GM23338 (cell line): Measurements from ENCODE around the gene PTS. TPM values are rescaled to one million over a fixed set of nuclear protein-coding genes. Genes with fewer than 3 reads are reported as not detected.

Experiments used
- ATAC-seq: fragments of 200-7000 bp; cut with Tn5 transposase; 3 replicates; pipeline ENCODE4 v1.9.1; 2020
- DNase-seq: peaks from one replicate; pipeline ENCODE4 v3.0.0-alpha.2; 2015; ENCODE audit warnings: low spot score
- H2AFZ ChIP-seq: fragments of 200-600 bp; sonication (generic); 2 replicates; pipeline ENCODE4 v1.8.0; 2016; ENCODE audit warnings: antibody characterized with exemption, mild to moderate bottlenecking, moderate library complexity
- H3F3A ChIP-seq: fragments of 200-600 bp; sonication (generic); replicated peaks from 2 replicates; pipeline ENCODE4 v1.8.0; 2017; ENCODE audit warnings: antibody characterized with exemption, mixed run types, low read depth
- H3K27ac ChIP-seq: fragments of 200-600 bp; sonication (generic); 2 replicates; pipeline ENCODE4 v1.6.1; 2016; ENCODE audit warnings: low read depth
- H3K27me3 ChIP-seq: fragments of 200-600 bp; sonication (generic); 2 replicates; pipeline ENCODE4 v1.8.0; 2016; ENCODE audit warnings: mild to moderate bottlenecking, mixed run types, moderate library complexity; ENCODE audit not compliant: insufficient read depth
- H3K36me3 ChIP-seq: fragments of 200-600 bp; sonication (generic); 2 replicates; pipeline ENCODE4 v1.8.0; 2016; ENCODE audit warnings: mild to moderate bottlenecking; ENCODE audit not compliant: insufficient read depth
- H3K4me1 ChIP-seq: fragments of 200-600 bp; sonication (generic); 2 replicates; pipeline ENCODE4 v1.8.0; 2016; ENCODE audit warnings: mild to moderate bottlenecking, moderate library complexity; ENCODE audit not compliant: insufficient read depth
- H3K4me2 ChIP-seq: fragments of 200-600 bp; sonication (generic); 2 replicates; pipeline ENCODE4 v1.7.1; 2017; ENCODE audit warnings: mixed run types
- H3K4me3 ChIP-seq: fragments of 200-600 bp; sonication (generic); 2 replicates; pipeline ENCODE4 v1.6.1; 2016; ENCODE audit warnings: mixed run types
- H3K79me2 ChIP-seq: fragments of 200-600 bp; sonication (generic); replicated peaks from 2 replicates; pipeline ENCODE4 v1.8.0; 2017; ENCODE audit warnings: mild to moderate bottlenecking; ENCODE audit not compliant: insufficient read depth
- H3K9me2 ChIP-seq: fragments of 200-600 bp; sonication (generic); 2 replicates; pipeline ENCODE4 v1.8.0; 2017; ENCODE audit not compliant: insufficient read depth
- H4K20me1 ChIP-seq: fragments of 200-600 bp; sonication (generic); replicated peaks from 2 replicates; pipeline ENCODE4 v1.8.0; 2017; ENCODE audit warnings: mild to moderate bottlenecking; ENCODE audit not compliant: insufficient read depth
- H3K27ac Mint-ChIP-seq: 2 replicates; pipeline ENCODE4 v1.8.0; 2020; ENCODE audit warnings: inconsistent platforms, mild to moderate bottlenecking, moderate library complexity, mixed read lengths
- H3K27me3 Mint-ChIP-seq: 3 replicates; pipeline ENCODE4 v1.8.0; 2022; ENCODE audit warnings: low read depth, mild to moderate bottlenecking, moderate library complexity, mixed read lengths, inconsistent platforms; ENCODE audit not compliant: insufficient read depth, poor library complexity
- H3K36me3 Mint-ChIP-seq: 3 replicates; pipeline ENCODE4 v1.8.0; 2021; ENCODE audit warnings: low read depth, mild to moderate bottlenecking, inconsistent platforms, moderate library complexity, mixed read lengths
- H3K4me1 Mint-ChIP-seq: 3 replicates; pipeline ENCODE4 v1.8.0; 2020; ENCODE audit warnings: mild to moderate bottlenecking, inconsistent platforms, mixed read lengths
- H3K4me3 Mint-ChIP-seq: 3 replicates; pipeline ENCODE4 v1.8.0; 2021; ENCODE audit warnings: moderate library complexity, mild to moderate bottlenecking, inconsistent platforms, mixed read lengths
- H3K9me3 Mint-ChIP-seq: 3 replicates; pipeline ENCODE4 v1.8.0; 2020; ENCODE audit warnings: moderate library complexity, mild to moderate bottlenecking, inconsistent platforms, mixed read lengths
- CREB1 ChIP-seq: fragments of 250-450 bp; sonication (Bioruptor Pico); IDR thresholded peaks from 2 replicates; pipeline ENCODE4 v1.5.0; 2020; ENCODE audit warnings: low read depth, mild to moderate bottlenecking, moderate library complexity
- EZH2 ChIP-seq: fragments of 200-600 bp; sonication (generic); IDR thresholded peaks from one replicate; pipeline ENCODE4 v1.8.0; 2017; ENCODE audit warnings: antibody characterized with exemption, mild to moderate bottlenecking, low read depth; ENCODE audit not compliant: unreplicated experiment
- EZH2phosphoT487 ChIP-seq: fragments of 200-600 bp; sonication (generic); IDR thresholded peaks from one replicate; pipeline ENCODE4 v1.8.1; 2018; ENCODE audit warnings: antibody characterized with exemption; ENCODE audit not compliant: unreplicated experiment
- JUNB ChIP-seq: IDR thresholded peaks from one replicate; pipeline ENCODE4 v1.6.1; 2016; ENCODE audit warnings: antibody characterized with exemption; ENCODE audit not compliant: unreplicated experiment
- NANOG ChIP-seq: IDR thresholded peaks from 2 replicates; pipeline ENCODE4 v1.6.1; 2016; ENCODE audit warnings: antibody characterized with exemption, borderline replicate concordance
- ZNF114 ChIP-seq: fragments of 250-450 bp; sonication (Bioruptor Pico); IDR thresholded peaks from 2 replicates; pipeline ENCODE4 v1.5.0; 2020; ENCODE audit warnings: mild to moderate bottlenecking, moderate library complexity
- ZNF331 ChIP-seq: fragments of 250-450 bp; sonication (Bioruptor Pico); IDR thresholded peaks from 2 replicates; pipeline ENCODE4 v1.5.0; 2020; ENCODE audit warnings: low read depth, mild to moderate bottlenecking, moderate library complexity
- polyA plus RNA-seq: library from polyadenylated mRNA; unstranded; fragments of >200 nt; fragmentation: Nextera tagmentation; extraction: Ambion mirVana; gene quantifications from 2 replicates; pipeline ENCODE4 v1.2.1, GENCODE V29; 2016
- total RNA-seq: library from RNA; depleted of rRNA; stranded (reverse); fragments of >200 nt; shearing (Covaris generic); gene quantifications from 2 replicates; pipeline ENCODE4 v1.2.3, GENCODE V29; 2014
- TF ChIP-seq, protein P1 (sequence below): IDR thresholded peaks from one replicate; pipeline ENCODE4 v1.6.1; 2018; ENCODE audit warnings: antibody characterized with exemption; ENCODE audit not compliant: unreplicated experiment
- TF ChIP-seq, protein P2 (sequence below): fragments of 250-450 bp; sonication (Bioruptor Pico); IDR thresholded peaks from 2 replicates; pipeline ENCODE4 v1.5.0; 2020; ENCODE audit warnings: mild to moderate bottlenecking, moderate library complexity
- TF ChIP-seq, protein P3 (sequence below): IDR thresholded peaks from 2 replicates; pipeline ENCODE4 v1.6.1; 2016; ENCODE audit warnings: antibody characterized with exemption
- TF ChIP-seq, protein P4 (sequence below), 2 experiments: fragments of 200-600 bp in 1 of 2; sonication (generic) in 1 of 2; conservative IDR thresholded peaks; 2 replicates each; pipeline versions ENCODE4 v1.5.1 to v1.6.1; 2016 to 2017; ENCODE audit warnings: antibody characterized with exemption in 2 of 2, low read depth in 2 of 2, mild to moderate bottlenecking in 2 of 2, moderate library complexity in 1 of 2

The PTS gene
- total and polyA plus RNA-seq, 2 experiments from 2014 or later, result 19.9 to 85.5 TPM

DNA sequence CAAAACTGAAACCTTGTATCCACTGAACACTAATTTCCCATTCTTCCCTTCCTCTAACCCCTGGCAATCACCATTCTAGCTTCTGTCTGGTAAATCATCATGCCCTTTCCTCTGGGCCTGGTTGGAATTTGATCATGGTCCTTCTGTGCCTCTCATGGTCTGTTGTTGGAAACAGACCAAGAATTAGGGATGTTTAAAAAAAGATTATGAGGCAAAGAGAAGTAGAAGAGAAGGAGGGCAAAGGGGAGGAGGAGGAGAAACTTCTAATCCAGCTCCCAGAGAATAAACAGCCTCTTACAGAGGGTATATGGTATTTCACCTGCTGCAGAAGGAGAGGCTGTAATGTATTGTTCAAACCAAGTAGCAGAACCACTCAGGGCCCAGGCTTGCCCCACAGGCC lies 40.3 kb upstream of the PTS start:
- no peak overlapping the region for H3K4me2 ChIP-seq
- H3K36me3 ChIP-seq, result no peaks in the 10 kb centered on the region
- no peaks in the 10 kb centered on the region for H4K20me1 ChIP-seq
- no peak overlapping the region for H3K4me3 Mint-ChIP-seq
- no peaks in the 10 kb centered on the region for H3K27me3 ChIP-seq
- no peaks in the 10 kb centered on the region for H3F3A ChIP-seq
- no peaks in the 10 kb centered on the region; the same call in 2 of the 3 replicates for H3K36me3 Mint-ChIP-seq
- no peaks in the 10 kb centered on the region for H3K9me2 ChIP-seq
- no peak overlapping the region for H2AFZ ChIP-seq
- no peak overlapping the region for H3K4me3 ChIP-seq
- H3K27ac ChIP-seq, result no peak overlapping the region
- no peaks in the 10 kb centered on the region for H3K79me2 ChIP-seq
- H3K4me1 ChIP-seq, result peaks cover 5% of the 10 kb centered on the region; the same call in 1 of the 2 replicates
- ATAC-seq (no peak), DNase-seq (no peak)
- peaks cover 3% of the 10 kb centered on the region; the same call in 2 of the 3 replicates for H3K4me1 Mint-ChIP-seq
- TF ChIP-seq NANOG (no peak), CREB1 (CRISPR knock-in tag) (no peak), EZH2 (no peak), ZNF331 (no peak), ZNF114 (CRISPR knock-in tag) (no peak), EZH2phosphoT487 (no peak), JUNB (no peak)
- TF ChIP-seq, protein P1, sequence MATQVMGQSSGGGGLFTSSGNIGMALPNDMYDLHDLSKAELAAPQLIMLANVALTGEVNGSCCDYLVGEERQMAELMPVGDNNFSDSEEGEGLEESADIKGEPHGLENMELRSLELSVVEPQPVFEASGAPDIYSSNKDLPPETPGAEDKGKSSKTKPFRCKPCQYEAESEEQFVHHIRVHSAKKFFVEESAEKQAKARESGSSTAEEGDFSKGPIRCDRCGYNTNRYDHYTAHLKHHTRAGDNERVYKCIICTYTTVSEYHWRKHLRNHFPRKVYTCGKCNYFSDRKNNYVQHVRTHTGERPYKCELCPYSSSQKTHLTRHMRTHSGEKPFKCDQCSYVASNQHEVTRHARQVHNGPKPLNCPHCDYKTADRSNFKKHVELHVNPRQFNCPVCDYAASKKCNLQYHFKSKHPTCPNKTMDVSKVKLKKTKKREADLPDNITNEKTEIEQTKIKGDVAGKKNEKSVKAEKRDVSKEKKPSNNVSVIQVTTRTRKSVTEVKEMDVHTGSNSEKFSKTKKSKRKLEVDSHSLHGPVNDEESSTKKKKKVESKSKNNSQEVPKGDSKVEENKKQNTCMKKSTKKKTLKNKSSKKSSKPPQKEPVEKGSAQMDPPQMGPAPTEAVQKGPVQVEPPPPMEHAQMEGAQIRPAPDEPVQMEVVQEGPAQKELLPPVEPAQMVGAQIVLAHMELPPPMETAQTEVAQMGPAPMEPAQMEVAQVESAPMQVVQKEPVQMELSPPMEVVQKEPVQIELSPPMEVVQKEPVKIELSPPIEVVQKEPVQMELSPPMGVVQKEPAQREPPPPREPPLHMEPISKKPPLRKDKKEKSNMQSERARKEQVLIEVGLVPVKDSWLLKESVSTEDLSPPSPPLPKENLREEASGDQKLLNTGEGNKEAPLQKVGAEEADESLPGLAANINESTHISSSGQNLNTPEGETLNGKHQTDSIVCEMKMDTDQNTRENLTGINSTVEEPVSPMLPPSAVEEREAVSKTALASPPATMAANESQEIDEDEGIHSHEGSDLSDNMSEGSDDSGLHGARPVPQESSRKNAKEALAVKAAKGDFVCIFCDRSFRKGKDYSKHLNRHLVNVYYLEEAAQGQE, result no peak
- TF ChIP-seq, protein P2, sequence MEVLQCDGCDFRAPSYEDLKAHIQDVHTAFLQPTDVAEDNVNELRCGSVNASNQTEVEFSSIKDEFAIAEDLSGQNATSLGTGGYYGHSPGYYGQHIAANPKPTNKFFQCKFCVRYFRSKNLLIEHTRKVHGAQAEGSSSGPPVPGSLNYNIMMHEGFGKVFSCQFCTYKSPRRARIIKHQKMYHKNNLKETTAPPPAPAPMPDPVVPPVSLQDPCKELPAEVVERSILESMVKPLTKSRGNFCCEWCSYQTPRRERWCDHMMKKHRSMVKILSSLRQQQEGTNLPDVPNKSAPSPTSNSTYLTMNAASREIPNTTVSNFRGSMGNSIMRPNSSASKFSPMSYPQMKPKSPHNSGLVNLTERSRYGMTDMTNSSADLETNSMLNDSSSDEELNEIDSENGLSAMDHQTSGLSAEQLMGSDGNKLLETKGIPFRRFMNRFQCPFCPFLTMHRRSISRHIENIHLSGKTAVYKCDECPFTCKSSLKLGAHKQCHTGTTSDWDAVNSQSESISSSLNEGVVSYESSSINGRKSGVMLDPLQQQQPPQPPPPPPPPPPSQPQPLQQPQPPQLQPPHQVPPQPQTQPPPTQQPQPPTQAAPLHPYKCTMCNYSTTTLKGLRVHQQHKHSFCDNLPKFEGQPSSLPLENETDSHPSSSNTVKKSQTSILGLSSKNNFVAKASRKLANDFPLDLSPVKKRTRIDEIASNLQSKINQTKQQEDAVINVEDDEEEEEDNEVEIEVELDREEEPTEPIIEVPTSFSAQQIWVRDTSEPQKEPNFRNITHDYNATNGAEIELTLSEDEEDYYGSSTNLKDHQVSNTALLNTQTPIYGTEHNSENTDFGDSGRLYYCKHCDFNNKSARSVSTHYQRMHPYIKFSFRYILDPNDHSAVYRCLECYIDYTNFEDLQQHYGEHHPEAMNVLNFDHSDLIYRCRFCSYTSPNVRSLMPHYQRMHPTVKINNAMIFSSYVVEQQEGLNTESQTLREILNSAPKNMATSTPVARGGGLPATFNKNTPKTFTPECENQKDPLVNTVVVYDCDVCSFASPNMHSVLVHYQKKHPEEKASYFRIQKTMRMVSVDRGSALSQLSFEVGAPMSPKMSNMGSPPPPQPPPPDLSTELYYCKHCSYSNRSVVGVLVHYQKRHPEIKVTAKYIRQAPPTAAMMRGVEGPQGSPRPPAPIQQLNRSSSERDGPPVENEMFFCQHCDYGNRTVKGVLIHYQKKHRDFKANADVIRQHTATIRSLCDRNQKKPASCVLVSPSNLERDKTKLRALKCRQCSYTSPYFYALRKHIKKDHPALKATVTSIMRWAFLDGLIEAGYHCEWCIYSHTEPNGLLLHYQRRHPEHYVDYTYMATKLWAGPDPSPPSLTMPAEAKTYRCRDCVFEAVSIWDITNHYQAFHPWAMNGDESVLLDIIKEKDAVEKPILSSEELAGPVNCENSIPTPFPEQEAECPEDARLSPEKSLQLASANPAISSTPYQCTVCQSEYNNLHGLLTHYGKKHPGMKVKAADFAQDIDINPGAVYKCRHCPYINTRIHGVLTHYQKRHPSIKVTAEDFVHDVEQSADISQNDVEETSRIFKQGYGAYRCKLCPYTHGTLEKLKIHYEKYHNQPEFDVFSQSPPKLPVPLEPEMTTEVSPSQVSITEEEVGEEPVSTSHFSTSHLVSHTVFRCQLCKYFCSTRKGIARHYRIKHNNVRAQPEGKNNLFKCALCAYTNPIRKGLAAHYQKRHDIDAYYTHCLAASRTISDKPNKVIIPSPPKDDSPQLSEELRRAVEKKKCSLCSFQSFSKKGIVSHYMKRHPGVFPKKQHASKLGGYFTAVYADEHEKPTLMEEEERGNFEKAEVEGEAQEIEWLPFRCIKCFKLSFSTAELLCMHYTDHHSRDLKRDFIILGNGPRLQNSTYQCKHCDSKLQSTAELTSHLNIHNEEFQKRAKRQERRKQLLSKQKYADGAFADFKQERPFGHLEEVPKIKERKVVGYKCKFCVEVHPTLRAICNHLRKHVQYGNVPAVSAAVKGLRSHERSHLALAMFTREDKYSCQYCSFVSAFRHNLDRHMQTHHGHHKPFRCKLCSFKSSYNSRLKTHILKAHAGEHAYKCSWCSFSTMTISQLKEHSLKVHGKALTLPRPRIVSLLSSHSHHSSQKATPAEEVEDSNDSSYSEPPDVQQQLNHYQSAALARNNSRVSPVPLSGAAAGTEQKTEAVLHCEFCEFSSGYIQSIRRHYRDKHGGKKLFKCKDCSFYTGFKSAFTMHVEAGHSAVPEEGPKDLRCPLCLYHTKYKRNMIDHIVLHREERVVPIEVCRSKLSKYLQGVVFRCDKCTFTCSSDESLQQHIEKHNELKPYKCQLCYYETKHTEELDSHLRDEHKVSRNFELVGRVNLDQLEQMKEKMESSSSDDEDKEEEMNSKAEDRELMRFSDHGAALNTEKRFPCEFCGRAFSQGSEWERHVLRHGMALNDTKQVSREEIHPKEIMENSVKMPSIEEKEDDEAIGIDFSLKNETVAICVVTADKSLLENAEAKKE (CRISPR knock-in tag), result no peak
- TF ChIP-seq, protein P3, sequence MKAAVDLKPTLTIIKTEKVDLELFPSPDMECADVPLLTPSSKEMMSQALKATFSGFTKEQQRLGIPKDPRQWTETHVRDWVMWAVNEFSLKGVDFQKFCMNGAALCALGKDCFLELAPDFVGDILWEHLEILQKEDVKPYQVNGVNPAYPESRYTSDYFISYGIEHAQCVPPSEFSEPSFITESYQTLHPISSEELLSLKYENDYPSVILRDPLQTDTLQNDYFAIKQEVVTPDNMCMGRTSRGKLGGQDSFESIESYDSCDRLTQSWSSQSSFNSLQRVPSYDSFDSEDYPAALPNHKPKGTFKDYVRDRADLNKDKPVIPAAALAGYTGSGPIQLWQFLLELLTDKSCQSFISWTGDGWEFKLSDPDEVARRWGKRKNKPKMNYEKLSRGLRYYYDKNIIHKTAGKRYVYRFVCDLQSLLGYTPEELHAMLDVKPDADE, result no peak
- TF ChIP-seq, protein P4, sequence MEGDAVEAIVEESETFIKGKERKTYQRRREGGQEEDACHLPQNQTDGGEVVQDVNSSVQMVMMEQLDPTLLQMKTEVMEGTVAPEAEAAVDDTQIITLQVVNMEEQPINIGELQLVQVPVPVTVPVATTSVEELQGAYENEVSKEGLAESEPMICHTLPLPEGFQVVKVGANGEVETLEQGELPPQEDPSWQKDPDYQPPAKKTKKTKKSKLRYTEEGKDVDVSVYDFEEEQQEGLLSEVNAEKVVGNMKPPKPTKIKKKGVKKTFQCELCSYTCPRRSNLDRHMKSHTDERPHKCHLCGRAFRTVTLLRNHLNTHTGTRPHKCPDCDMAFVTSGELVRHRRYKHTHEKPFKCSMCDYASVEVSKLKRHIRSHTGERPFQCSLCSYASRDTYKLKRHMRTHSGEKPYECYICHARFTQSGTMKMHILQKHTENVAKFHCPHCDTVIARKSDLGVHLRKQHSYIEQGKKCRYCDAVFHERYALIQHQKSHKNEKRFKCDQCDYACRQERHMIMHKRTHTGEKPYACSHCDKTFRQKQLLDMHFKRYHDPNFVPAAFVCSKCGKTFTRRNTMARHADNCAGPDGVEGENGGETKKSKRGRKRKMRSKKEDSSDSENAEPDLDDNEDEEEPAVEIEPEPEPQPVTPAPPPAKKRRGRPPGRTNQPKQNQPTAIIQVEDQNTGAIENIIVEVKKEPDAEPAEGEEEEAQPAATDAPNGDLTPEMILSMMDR (conservative IDR thresholded peaks at IDR 0.05; ENCODE audit: low read depth in 2 of 2), result no peak
- H3K9me3 Mint-ChIP-seq, result no peaks in the 10 kb centered on the region
- no peaks in the 10 kb centered on the region for H3K27me3 Mint-ChIP-seq
- H3K27ac Mint-ChIP-seq, result no peak overlapping the region
